GM18520 (cell line): ENCODE data around the gene TMEM165.

ENCODE experiments used
- ATAC-seq: cut with Tn5 transposase; IDR thresholded peaks from one replicate; pipeline ENCODE4 v1.9.1; 2021; ENCODE audit not compliant: unreplicated experiment

The TMEM165 gene

GRCh38 chr4:55399581-55399980 is 3.8 kb downstream of the TMEM165 start:
- ATAC-seq: no peak

- ATAC-seq: no peak
Measured at GRCh38 chr4:55405073-55405472, 9.3 kb downstream of the TMEM165 start.

DNA sequence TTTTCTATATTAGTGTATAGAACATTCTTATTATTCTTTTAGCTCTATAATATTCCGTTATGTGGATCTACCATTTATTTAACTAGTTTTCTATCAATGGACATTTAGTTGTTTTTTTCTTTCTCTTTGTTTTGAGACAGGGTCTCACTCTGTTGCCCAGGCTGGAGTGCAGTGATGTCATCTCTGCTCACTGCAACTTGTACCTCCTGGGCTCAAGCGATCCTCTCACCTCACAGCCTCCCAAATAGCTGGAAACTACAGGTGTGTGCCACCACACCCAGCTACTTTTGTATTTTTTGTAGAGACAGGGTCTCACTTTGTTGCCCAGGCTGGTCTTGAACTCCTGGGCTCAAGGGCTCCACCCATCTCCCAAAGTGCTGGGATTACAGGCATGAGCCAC is 10.8 kb downstream of the TMEM165 start:
- ATAC-seq: no peak

DNA sequence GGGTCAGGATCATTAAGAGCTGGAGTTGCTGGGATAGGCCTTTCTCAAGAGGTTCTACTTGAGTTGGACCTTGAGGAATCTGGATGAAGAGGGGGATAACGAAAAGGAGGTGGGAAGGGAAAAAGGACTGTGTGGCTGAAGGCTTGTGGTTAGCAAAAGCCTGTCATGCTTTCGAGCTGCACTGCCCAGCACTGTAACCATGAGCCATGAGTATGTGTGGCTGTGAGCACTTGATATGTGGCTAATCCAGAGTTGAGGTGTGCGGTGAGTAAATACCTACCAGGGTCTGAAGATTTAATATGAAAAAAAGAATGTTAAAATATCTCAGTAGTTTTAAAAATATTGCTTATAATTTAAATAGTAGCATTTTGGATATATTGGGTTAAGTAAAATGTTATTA is 11.4 kb downstream of the TMEM165 start:
- no peak for ATAC-seq

DNA sequence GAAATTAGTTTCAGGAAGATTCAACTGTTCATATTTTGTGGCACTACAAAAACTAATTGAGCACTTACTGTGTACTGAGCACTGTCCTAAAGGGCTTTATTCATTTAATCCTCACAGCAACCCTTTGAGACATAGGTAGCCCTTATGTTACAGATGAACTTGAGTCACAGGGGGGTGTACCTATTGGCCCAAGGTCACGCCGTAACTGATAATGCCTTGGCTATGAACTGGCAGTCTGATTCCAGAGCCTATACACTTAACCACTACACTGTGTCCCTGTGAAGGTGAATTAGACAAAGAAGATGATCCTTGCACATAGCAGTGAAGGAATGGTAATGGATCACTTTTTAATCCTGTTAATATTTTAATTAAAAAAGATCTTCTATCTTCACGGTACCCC is 12.0 kb downstream of the TMEM165 start:
- no peak for ATAC-seq

DNA sequence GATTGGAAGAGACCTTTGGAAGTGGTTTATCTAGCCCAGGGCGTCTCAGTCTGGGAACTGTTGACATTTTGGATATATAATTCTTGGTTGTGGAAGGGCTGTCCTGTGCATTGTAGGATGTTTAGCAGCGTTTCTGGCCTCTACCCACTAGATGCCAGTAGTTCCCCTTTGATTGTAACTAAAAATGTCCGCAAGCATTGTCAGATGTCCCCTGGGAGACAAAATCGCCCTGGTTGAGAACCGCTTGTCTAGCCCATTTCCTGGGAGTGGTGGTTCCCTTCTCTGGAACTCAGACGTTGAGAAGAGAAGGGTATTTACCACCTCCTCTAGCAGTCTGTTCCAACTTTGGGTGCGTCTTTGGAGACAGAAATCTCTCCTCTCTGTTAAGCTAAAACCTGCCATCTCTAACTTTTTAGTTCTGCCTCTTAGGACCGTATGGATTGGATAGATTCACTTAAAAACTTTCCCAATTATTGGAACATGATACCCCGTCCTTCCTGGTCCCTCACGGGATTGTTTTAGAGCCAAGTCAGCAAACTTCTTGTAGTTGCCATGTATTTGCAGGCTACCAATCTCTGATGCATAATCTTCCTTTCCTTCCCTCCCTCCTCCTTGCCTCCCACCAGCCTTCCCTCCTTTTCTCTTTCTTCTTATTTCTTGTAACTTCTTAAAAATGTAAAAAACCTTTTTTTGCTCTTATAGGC is 13.9 kb downstream of the TMEM165 start:
- no peak for ATAC-seq

DNA sequence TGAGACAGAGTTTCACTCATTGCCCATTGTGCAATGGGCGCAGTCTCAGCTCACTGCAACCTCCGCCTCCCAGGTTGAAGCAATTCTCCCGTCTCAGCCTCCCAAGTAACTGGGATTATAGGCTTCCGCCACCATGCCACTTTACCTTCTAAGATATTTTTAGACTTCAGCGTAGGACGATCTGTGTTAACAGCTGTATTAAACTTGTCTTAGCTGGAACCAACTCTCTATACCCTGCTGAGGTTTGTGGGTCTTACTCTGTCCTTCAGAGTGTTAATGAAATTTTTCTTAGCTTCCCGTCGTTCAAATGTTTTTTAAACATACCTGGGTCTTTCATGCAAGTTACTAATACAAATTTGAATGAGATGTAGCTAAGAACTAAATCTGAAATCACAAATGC is 14.7 kb downstream of the TMEM165 start:
- no peak for ATAC-seq

- ATAC-seq: no peak
Measured at GRCh38 chr4:55411621-55412020, 15.9 kb downstream of the TMEM165 start.

- ATAC-seq: no peak
Measured at GRCh38 chr4:55416176-55416575, 20.4 kb downstream of the TMEM165 start.

- no peak for ATAC-seq
Measured at GRCh38 chr4:55424791-55425190, 29.0 kb downstream of the TMEM165 start.

DNA sequence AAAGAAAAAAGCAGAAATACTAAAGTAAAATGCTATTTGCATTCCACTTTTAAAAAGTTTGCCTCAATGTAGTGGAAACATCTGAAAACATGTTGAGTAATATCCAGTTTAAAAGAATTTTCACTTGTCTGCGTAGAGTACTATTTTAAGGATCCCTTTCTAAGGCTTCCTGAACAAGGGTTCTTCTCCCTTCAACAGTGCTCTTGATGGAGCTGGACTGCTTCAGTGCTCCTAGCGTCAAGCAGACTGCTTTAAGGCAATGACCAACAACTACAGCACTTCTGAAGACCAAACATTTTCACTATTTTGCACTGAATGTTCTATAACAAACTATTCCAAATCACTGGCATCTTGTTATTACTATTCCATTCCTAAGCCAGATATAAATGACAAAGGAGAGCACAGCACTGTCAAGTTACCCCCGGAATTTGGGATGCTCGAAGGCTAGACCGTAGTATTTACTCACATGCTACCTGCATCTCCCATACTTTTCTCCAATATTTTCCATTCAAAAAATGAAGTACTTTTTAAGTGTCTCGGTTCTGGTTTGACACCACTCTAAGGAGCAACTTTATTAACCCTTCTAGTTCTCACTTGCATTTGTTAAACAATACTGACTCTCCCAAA is 36.1 kb downstream of the TMEM165 start:
- no peak for ATAC-seq

GRCh38 chr4:55435141-55435841 is 39.5 kb downstream of the TMEM165 start:
- peak; percentile 71 for ATAC-seq

GRCh38 chr4:55437356-55437796 is 41.6 kb downstream of the TMEM165 start:
- no peak for ATAC-seq

GRCh38 chr4:55437823-55438222 is 42.1 kb downstream of the TMEM165 start:
- ATAC-seq: no peak

DNA sequence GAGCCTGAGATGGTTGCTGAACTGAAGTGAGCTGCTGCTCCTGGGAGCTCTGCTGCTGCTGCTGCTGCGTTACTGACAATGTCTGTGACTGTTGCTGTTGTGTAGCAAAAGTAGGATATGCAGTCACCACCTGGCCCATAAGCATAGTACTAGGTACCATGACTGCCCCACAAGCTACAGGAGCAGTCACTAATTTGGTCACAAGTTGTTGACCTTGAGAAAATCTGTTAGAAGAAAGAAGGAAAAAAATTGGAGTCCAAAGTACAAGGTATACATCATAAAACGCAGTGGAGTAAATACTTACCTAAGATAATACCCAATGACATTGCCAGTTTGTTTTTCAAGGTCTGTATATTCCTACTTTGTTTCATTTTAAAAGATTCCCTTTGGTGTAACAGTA is 42.6 kb downstream of the TMEM165 start:
- ATAC-seq: no peak

GRCh38 chr4:55439023-55439422 is 43.3 kb downstream of the TMEM165 start:
- ATAC-seq: no peak

GRCh38 chr4:55440786-55441185 is 45.0 kb downstream of the TMEM165 start:
- no peak for ATAC-seq

- no peak for ATAC-seq
Measured at GRCh38 chr4:55442541-55442940, 46.8 kb downstream of the TMEM165 start.

DNA sequence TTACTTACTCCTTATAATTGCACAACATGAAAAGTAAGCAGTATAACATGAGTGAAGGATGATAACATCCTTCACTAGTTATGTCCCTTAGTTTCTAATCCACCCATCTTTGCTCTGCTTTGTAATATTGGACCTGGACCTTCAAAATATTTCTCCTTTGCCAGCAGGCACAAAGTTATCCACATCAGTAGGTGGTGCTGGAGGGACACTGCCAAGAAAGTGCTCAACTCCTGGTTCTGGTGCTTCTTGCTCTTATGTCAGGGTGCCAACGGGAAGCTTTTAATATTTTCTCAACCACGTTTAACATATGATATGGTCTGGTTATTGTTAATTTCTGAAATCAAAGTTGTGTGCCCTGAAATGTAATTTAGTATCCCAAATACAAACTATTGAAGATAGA is 49.1 kb downstream of the TMEM165 start:
- no peak for ATAC-seq

DNA sequence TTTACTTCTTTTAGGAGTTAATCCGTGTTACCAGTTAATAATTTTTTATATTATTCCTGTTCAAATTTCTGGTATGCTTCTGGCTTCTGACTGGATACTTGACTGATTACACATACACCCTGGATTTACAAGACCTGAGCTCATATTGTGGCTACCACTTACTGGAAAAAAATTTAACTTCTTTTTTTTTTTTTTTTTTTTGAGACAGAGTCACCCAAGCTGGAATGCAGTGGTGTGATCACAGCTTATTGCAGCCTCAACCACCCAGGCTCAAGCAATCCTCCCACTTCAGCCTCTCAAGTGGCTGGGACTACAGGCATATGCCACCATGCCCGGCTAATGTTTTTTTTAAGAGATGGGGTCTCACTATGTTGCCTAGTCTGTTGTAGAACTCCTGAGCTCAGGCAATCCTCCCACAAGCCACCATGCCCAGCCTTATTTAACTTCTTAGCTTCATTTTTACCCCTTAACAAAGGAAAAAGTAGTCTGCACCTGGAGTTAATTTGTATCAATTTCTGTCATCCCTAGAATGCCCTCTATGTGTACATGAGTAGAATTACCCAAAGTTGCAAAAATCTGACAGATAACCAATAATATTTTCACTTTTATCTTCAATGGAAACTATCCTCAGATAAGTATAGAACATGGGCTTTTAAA is 50.3 kb downstream of the TMEM165 start:
- no peak for ATAC-seq

DNA sequence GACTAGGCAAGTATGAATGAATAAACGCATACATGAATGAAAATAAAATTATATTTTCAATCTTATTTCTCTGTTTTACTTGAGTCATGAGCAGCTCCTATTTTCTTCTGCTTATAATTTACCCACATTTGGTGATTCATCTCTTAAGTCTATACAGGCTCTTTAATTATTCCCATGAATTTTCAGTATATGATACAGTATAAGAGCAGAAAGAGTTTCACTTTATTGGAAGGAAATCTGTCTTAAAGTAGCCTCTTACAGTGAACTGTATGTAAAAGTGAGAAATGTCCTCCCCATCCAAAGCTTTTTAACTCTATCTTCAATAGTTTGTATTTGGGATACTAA is 50.8 kb downstream of the TMEM165 start:
- ATAC-seq: no peak
